ENCODE results near the gene CD9.

CD9 gene

DNA sequence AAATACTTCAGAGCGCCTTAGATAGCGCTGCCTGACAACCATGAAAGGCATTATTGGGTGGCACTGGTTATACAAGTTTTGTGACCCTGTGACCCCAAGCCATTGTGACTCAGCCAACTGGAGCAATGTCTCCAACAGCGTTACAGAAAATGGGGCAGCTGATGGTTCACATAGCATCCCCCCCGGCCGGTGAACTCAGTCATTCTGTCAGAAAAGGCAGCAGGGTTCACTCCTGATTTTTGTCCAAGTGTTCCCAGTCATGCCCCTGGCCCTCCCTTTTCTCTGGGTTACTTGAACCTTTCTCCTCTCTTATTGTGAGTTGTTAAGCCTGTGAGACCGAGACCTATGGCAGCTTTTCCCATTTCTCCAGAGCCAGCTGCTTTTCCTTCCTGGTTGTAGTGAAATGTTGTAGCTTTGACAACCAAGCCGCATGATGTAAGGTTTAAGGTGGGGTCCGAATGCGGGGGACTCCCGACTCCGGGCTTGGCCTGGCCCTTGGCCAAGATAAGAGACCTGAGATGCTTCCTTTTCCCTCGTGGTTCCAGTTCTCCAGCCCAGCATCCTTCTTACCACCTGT is 22.0 kb downstream of the CD9 start:
- no peak for DNase-seq

- DNase-seq: no peak
Measured at GRCh38 chr12:6223545-6223944, 23.3 kb downstream of the CD9 start.

DNA sequence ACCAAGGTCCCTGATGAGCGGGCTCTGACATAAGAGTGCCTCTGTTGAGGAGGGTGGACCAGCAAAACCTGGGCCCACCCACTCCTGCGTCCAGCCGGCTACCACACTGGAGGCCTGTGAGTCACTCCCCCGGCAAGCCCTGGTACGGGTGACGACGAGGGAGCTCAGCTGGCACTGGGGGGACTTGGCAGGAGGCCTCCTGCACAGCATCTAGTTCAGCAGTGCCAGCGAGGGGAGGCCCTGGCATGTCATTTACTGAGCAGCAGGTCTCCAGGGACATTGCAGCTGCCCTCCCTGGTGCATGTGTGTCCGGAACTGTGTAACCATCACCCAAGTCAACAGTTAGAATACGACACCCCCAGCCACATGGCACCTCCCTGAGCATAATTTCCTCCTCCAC is 24.4 kb downstream of the CD9 start:
- no peak for DNase-seq

DNA sequence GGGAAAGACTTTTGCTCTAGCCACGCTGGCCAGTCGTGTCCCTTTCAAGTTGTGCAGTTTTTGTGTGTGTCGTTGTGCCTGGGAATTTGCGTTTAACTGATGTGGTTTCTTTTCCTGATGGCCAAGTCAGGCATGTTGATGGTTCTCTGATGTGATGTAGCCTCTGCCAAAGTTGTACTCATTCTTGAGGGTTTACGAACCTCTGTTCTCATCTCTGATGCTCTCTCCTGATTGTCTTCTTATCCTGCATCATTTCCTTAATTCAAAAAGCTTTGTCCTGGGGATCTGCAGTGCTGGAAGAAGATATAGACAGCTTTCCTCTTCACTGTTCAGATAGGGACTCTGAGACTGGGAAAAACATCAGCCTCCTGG is 25.4 kb downstream of the CD9 start:
- DNase-seq: no peak

DNA sequence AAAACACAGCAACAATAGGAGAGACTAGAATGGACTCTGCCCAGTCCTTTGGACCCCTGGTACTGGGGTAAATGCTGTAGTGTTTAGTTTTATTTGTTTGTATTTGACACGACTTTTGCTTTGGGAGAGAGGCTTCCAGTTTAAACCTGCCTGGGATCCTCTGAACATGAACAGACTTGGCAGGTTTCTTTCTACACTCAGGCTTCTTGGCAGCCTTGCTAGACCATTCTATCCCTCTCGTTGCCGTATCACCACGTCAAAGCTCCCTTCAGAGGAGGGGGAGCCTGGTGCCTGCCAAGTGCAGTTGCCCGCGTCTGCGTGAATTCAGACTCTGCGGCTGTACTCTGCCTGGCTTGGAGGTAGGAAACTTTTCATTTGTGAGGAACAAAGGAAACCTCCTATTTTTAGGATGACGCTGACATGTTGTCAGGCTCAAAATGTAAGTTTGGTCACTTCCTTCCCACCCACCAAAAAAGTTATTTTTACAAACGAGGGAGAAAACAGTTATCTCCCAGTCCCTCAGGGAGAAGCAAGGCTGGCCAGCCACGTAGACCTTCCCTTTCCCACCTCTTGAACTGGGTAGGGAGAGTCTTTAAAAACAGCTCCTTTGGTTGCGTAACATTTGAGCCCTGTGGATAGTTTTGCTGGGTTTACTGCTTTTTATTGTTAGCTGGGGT is 25.9 kb downstream of the CD9 start:
- no peak for DNase-seq

- DNase-seq: peak in 1 of 2 donors; percentile 22
Measured at GRCh38 chr12:6226679-6227051, 26.5 kb downstream of the CD9 start.

GRCh38 chr12:6228535-6229223 is 28.5 kb downstream of the CD9 start:
- DNase-seq: no peak

- peak; percentile 19 to 33 for DNase-seq
Measured at GRCh38 chr12:6229224-6230218, 29.3 kb downstream of the CD9 start.

DNA sequence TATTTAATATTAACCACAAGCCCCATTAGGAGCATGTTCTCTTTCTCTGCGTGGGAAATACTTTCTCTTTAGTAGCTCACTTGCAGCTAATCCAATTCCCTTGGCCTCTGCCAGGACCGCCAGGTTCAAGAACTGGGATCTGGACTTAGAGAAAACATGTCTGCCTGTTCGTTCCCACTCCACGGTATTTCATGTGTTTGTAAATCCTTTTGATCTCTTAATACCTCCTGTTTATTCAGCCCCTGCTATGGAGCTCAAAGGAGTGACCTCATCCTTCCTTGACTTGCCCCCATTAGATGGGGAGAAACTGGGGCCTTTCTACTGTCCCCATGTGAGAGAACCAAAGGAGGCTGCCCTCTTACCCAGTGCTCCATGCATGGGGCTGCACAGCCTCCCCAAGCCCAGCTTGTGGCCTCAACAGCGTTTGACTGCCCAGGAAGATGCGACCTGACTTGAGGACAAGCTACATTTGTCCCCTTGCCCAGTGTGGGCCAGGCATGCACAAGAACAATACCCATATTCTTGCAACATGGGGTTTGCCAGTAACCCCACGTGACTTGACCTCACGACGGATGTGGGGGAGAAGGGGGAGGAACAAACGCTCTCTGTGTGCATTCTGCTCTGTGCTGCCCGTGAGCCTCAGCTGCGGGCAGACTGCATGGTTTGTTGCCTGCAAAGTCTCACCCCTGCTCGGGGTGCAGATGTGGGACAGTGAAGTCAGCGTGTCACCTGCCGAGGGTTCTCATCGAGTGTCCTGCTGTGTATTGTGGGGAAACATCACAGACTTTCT is 30.3 kb downstream of the CD9 start:
- peak; percentile 35 to 42 for DNase-seq

- no peak for DNase-seq
Measured at GRCh38 chr12:6231359-6232268, 31.4 kb downstream of the CD9 start.

DNA sequence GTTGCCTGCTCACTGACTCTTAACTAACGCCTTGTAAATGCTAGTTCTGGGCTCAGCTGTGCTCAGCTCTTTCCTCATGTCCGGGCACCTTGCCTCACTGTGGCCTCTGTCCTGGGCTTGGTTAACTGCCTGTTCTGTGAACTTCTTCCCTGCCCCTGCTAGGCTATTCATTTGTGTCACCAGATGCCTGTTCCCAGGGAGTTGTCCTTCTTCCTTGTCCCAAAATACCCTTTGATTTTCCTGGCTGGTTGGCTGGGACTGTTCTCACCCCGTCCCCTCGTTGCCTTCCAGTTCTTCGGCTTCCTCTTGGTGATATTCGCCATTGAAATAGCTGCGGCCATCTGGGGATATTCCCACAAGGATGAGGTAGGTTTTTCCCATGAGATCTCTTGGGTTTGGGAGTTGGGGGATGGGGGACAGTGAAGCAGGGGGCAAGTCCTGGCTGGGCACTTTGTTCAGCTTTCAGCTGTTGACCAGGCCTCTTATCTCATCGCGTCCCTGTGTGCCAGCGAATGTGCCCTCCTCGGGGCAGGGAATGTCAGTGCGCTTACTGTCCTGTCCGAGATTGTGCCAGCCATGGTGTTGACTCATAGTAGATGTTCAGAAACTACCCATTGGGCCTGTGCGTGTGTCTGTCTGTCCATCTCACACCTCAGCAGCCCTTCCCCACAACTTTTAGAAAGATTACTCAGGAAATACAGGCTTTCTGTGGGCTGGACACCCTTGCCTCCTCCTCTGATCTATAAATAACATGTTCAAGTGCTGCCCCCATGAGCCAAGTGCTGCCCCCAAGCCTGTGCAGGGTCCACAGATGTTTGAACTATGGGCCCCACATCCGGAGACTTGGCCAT is 33.1 kb downstream of the CD9 start:
- no peak for DNase-seq

- DNase-seq: no peak
Measured at GRCh38 chr12:6234214-6234613, 34.0 kb downstream of the CD9 start.

DNA sequence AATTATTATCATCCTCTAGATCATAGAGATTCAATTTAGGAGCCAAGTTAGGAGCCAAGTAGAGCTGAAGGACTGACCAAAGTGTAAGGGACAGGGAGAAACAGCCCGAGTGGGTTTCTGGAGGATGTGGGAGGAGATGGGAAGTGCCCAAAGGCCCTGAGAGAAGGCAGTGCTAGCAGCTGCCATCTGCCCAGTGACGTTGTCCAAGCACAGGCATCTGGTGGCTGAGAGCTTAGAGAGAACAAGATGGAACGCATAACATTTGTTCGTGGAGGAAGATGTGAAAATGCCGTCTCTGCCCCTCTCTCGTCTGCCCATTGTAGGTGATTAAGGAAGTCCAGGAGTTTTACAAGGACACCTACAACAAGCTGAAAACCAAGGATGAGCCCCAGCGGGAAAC is 34.7 kb downstream of the CD9 start:
- no peak for DNase-seq

GRCh38 chr12:6235499-6235898 is 35.3 kb downstream of the CD9 start:
- DNase-seq: no peak

DNA sequence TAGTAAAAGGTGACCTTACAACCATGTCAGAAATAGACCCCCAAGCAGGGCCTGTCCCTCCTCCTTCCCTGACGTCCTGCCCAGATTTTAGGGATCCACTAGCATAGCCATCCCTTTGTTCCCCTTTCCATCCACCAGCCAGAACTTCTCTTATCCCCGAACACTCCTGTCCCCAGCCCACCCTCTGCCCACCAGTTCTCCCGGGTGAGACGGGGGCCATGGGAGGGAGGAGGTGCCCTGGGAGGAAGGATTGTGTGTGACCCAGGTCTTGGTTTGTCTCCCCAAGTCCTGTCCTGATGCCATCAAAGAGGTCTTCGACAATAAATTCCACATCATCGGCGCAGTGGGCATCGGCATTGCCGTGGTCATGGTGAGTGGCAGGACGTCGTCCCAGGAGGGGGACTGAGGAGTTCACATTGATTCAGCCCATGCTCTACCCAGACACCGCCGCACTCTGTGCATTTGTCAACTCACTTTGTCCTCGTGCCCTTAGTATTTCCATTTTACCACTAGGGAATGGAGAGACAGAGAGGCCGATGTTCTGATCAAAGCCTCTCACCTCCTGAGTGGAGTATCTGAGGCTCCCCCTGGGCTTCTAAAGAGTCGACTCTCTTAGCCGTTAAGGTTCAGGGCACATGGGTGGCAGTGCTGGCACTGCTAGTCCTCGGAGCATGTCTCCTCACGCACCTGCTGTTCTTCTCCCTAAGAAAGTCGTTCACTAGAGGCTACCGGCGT is 35.9 kb downstream of the CD9 start:
- no peak for DNase-seq

- DNase-seq: no peak
Measured at GRCh38 chr12:6236641-6236940, 36.4 kb downstream of the CD9 start.

- DNase-seq: no peak
Measured at GRCh38 chr12:6237830-6238229, 37.6 kb downstream of the CD9 start.

DNA sequence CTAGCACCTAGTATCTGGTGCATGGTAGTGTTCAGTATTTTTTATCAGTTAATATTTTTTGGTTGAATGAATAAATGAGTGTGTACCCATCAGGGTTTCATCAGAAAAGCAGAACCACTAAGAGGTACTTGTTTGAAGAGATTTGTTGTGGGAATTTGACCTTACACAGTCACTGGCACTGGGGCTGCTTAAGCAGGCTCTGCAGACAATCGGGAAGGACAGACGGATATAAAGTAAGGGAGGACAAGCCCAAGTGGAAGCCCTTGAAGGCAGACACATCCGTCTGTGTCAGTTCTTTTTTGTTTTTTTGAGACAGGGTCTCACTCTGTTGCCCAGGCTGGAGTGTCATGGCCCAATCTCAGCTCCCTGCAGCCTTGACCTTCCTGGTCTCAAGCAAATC is 38.7 kb downstream of the CD9 start:
- DNase-seq: no peak

GRCh38 chr12:6241495-6241894 is 41.3 kb downstream of the CD9 start:
- DNase-seq: no peak

DNA sequence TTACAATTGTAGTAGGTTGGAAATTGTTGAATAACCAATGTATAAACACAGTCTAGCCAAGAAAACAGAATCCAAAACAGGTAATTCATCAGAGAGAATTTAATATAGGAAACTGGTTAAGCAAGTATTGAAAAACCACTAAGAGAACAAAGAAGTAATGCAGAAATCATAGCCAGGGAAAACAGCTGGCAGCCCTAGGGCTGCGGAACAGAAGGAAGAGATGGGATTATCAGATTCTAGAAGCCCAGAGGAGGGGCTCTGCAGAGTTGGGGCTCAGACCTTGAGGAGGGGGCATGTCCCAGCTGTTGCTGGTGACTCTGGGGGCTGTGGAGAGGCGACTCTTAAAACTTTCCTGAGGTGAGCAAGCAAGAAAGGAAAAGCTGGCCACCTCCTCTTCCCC is 49.4 kb downstream of the CD9 start:
- no peak for DNase-seq
